Suprapubic skin (tissue), 4 donors: ENCODE measurements around the gene LRRC2. TPM values are rescaled to one million over a fixed set of nuclear protein-coding genes. Genes with fewer than 3 reads are reported as not detected.

Experiments
- DNase-seq, 2 donors: peaks; one replicate each; pipeline ENCODE4 v3.0.0-alpha.2; 2019; ENCODE audit warnings: low spot score in 2 of 2
- H3K27ac ChIP-seq: fragments of 200-600 bp; sonication (generic); one replicate; pipeline ENCODE4 v1.5.1; 2019
- H3K27me3 ChIP-seq: fragments of 200-600 bp; sonication (generic); one replicate; pipeline ENCODE4 v1.5.1; 2019
- H3K36me3 ChIP-seq: fragments of 200-600 bp; sonication (generic); one replicate; pipeline ENCODE4 v1.5.1; 2019
- H3K4me1 ChIP-seq: fragments of 200-600 bp; sonication (generic); one replicate; pipeline ENCODE4 v1.5.1; 2019
- H3K4me3 ChIP-seq: fragments of 200-600 bp; sonication (generic); one replicate; pipeline ENCODE4 v1.5.1; 2019; ENCODE audit warnings: mild to moderate bottlenecking
- H3K9me3 ChIP-seq: fragments of 200-600 bp; sonication (generic); one replicate; pipeline ENCODE4 v1.5.1; 2019
- CTCF ChIP-seq, 2 donors: fragments of 200-600 bp in 1 of 2; fragments of 450-650 bp in 1 of 2; sonication (generic) in 1 of 2; IDR thresholded peaks; one replicate each; pipeline ENCODE4 v1.5.1; 2016 to 2019; ENCODE audit warnings: antibody characterized with exemption in 2 of 2, mild to moderate bottlenecking in 1 of 2, moderate library complexity in 1 of 2
- EP300 ChIP-seq: sonication (generic); formaldehyde crosslinking; IDR thresholded peaks from one replicate; pipeline ENCODE4 v1.6.1; 2017; ENCODE audit warnings: antibody characterized with exemption
- POLR2A ChIP-seq, 2 donors: fragments of 450-650 bp; IDR thresholded peaks; one replicate each; pipeline ENCODE4 v1.6.1; 2017; ENCODE audit warnings: antibody characterized with exemption in 2 of 2, mild to moderate bottlenecking in 2 of 2, moderate library complexity in 2 of 2
- POLR2AphosphoS5 ChIP-seq, 3 donors: sonication (generic); formaldehyde crosslinking; IDR thresholded peaks; one replicate each; pipeline ENCODE4 v1.6.1; 2017; ENCODE audit warnings: antibody characterized with exemption in 3 of 3
- WGBS: methylation state at CpG from one replicate; pipeline ENCODE4 v1.1.5; 2018; 5-methylcytosine and 5-hydroxymethylcytosine counted together
- total RNA-seq, 4 donors: library from RNA; depleted of rRNA; stranded (reverse); fragments of >200 nt; gene quantifications; one replicate each; pipeline ENCODE4 v1.1.0, GENCODE V29; 2016

The LRRC2 gene
- total RNA-seq, 4 donors from 2014 or later, result 0.83 to 3.7 (median 2.6) TPM

- TF ChIP-seq CTCF (IDR thresholded peaks at IDR 0.05) (no peak), EP300 (no peak)
- H3K27ac ChIP-seq, result no peak overlapping the region
- DNase-seq, result no peak
Observed at GRCh38 chr3:46544771-46545503, 21.2 kb downstream of the LRRC2 start.

DNA sequence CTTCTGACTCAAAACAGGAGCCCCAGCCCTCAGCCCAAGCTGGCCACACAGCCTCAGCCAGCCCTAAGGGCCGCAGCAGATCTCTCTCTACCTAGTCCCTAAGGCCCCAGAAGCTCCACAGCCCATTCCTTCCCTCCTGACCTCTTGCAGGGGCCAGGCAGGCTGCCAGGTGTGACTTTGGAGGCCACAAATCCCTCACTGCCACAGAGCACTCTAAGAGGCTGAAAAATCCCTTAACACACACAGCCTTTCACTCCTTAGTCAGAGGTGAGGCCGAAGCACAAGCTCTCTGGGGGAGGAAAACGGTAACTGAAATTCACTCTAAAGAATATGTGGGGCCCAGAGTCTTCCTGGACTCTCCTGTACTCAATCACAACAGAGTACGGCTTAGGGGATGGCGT is 23.3 kb downstream of the LRRC2 start:
- no peak overlapping the region for H3K4me3 ChIP-seq
- H3K9me3 ChIP-seq, result no peaks in the 10 kb centered on the region
- H3K27me3 ChIP-seq, result no peaks in the 10 kb centered on the region
- DNase-seq, result peak in 1 of 2 donors; percentile 56
- H3K36me3 ChIP-seq, result no peaks in the 10 kb centered on the region
- TF ChIP-seq EP300 (no peak), CTCF (IDR thresholded peaks at IDR 0.05) (no peak), POLR2A (IDR thresholded peaks at IDR 0.05) (no peak), POLR2AphosphoS5 (IDR thresholded peaks at IDR 0.05) (no peak)
- no peak overlapping the region for H3K27ac ChIP-seq
- 97% methylated on average over 5 of the region's 5 CpGs for WGBS
- H3K4me1 ChIP-seq, result peaks cover 9% of the 10 kb centered on the region

More at GRCh38 chr3:46544771-46545503, 21.2 kb downstream of the LRRC2 start:
- no peaks in the 10 kb centered on the region for H3K4me1 ChIP-seq
- no peak overlapping the region for H3K4me3 ChIP-seq
- 92% methylated on average over 17 of the region's 17 CpGs for WGBS
- H3K27me3 ChIP-seq, result no peaks in the 10 kb centered on the region
- H3K36me3 ChIP-seq, result no peaks in the 10 kb centered on the region
- no peaks in the 10 kb centered on the region for H3K9me3 ChIP-seq

- Histone ChIP-seq H3K36me3 (no peaks in the 10 kb centered on the region), H3K27me3 (no peaks in the 10 kb centered on the region), H3K4me3 (no peak overlapping the region), H3K9me3 (no peaks in the 10 kb centered on the region), H3K27ac (no peak overlapping the region), H3K4me1 (peaks cover 9% of the 10 kb centered on the region)
- 85% methylated on average over 2 of the region's 2 CpGs for WGBS
- peak in 1 of 2 donors; percentile 1 for DNase-seq
- TF ChIP-seq POLR2AphosphoS5 (IDR thresholded peaks at IDR 0.05) (no peak), EP300 (no peak), CTCF (IDR thresholded peaks at IDR 0.05) (no peak), POLR2A (IDR thresholded peaks at IDR 0.05) (no peak)
Observed at GRCh38 chr3:46542344-46542743, 23.8 kb downstream of the LRRC2 start.

GRCh38 chr3:46541835-46542234 is 24.3 kb downstream of the LRRC2 start:
- Histone ChIP-seq H3K9me3 (no peaks in the 10 kb centered on the region), H3K36me3 (no peaks in the 10 kb centered on the region), H3K4me1 (peaks cover 9% of the 10 kb centered on the region), H3K27ac (no peak overlapping the region), H3K4me3 (no peak overlapping the region), H3K27me3 (no peaks in the 10 kb centered on the region)
- DNase-seq, result peak in 1 of 2 donors; percentile 18
- WGBS, result 94% methylated on average over 1 of the region's 1 CpG
- no peak for TF ChIP-seq POLR2AphosphoS5 (IDR thresholded peaks at IDR 0.05)
- no peak for TF ChIP-seq POLR2A (IDR thresholded peaks at IDR 0.05)
- no peak for TF ChIP-seq EP300

DNA sequence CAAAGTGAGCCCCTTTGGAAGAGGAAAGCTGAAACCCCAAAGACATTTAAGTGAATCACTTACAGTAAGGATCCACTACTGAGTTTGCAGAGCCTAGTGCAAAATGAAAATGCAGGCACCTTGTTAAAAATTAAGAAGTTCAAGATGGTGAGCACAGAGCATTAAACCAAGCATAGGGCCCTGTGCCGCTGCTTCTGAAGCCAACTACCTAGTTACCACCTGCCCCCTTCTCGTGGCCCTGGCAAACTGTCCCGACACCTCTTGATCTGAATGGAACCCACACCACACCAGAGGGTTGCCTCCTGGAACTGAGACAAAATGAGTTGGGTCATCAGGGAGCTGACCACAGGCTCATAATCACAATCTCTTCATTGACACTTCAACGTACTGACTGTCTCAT is 25.6 kb downstream of the LRRC2 start:
- Histone ChIP-seq H3K4me1 (peaks cover 9% of the 10 kb centered on the region), H3K9me3 (no peaks in the 10 kb centered on the region), H3K4me3 (no peak overlapping the region), H3K27ac (no peak overlapping the region), H3K27me3 (no peaks in the 10 kb centered on the region), H3K36me3 (no peaks in the 10 kb centered on the region)
- peak in 1 of 2 donors; percentile 37 for DNase-seq
- TF ChIP-seq POLR2AphosphoS5 (IDR thresholded peaks at IDR 0.05) (no peak), POLR2A (IDR thresholded peaks at IDR 0.05) (no peak), CTCF (IDR thresholded peaks at IDR 0.05) (no peak), EP300 (no peak)
- 90% methylated on average over 4 of the region's 4 CpGs for WGBS
